K562 (cell line): ENCODE results near the gene CLIC3. TPM values are rescaled to one million over a fixed set of nuclear protein-coding genes. Genes with fewer than 3 reads are reported as not detected.
A peak's percentile ranks its signal among the peaks of the same experiment; 100 is the strongest.

ENCODE experiments used
- CBX2 ChIP-seq: fragments of 200-600 bp; sonication (generic); IDR thresholded peaks from one replicate; pipeline ENCODE4 v1.6.1; 2012; ENCODE audit warnings: mild to moderate bottlenecking, low read length, inconsistent platforms; ENCODE audit not compliant: insufficient read depth, poor library complexity, severe bottlenecking
- CBX5 ChIP-seq: IDR thresholded peaks from 2 replicates; pipeline ENCODE4 v1.6.1; 2014; ENCODE audit warnings: low read depth, borderline replicate concordance
- CCNT2 ChIP-seq: IDR thresholded peaks from 2 replicates; pipeline ENCODE4 v1.6.1; 2011; ENCODE audit warnings: borderline replicate concordance, low read depth, mild to moderate bottlenecking, moderate library complexity, mixed read lengths, low read length; ENCODE audit not compliant: insufficient read length; ENCODE audit errors: extremely low read depth
- DPF2 ChIP-seq: fragments of 450-650 bp; IDR thresholded peaks from 2 replicates; pipeline ENCODE4 v1.6.1; 2016
- FOXJ3 ChIP-seq: sonication (generic); formaldehyde crosslinking; IDR thresholded peaks from 2 replicates; pipeline ENCODE4 v1.4.0; 2020; ENCODE audit warnings: mild to moderate bottlenecking, missing genetic modification reagents
- GATA2 ChIP-seq: sonication (generic); formaldehyde crosslinking; IDR thresholded peaks from 2 replicates; pipeline ENCODE4 v1.4.0; 2020; ENCODE audit warnings: mild to moderate bottlenecking, missing genetic modification reagents
- KAT7 ChIP-seq: sonication (generic); formaldehyde crosslinking; IDR thresholded peaks from 2 replicates; pipeline ENCODE4 v1.8.0; 2022; ENCODE audit warnings: missing genetic modification reagents, mild to moderate bottlenecking, borderline replicate concordance
- MIER1 ChIP-seq: fragments of 450-650 bp; IDR thresholded peaks from 2 replicates; pipeline ENCODE4 v1.6.1; 2016; ENCODE audit warnings: antibody characterized with exemption, mild to moderate bottlenecking, low read depth
- NFIC ChIP-seq: fragments of 450-650 bp; IDR thresholded peaks from 2 replicates; pipeline ENCODE4 v1.6.1; 2017; ENCODE audit warnings: mild to moderate bottlenecking, inconsistent platforms
- RFX7 ChIP-seq: fragments of 250-450 bp; sonication (Bioruptor Pico); IDR thresholded peaks from 2 replicates; pipeline ENCODE4 v1.5.1; 2021; ENCODE audit warnings: mild to moderate bottlenecking
- TCFL5 ChIP-seq: fragments of 250-450 bp; sonication (Bioruptor Pico); conservative IDR thresholded peaks from 2 replicates; pipeline ENCODE4 v1.6.1; 2021; ENCODE audit warnings: mild to moderate bottlenecking, moderate library complexity, matching md5 sums
- TRIM24 ChIP-seq, 2 experiments: fragments of 450-650 bp; IDR thresholded peaks; 2 replicates each; pipeline ENCODE4 v1.6.1; 2016
- XRCC3 ChIP-seq: fragments of 450-650 bp; IDR thresholded peaks from 2 replicates; pipeline ENCODE4 v1.6.1; 2017; ENCODE audit warnings: mild to moderate bottlenecking, moderate library complexity
- ZFX ChIP-seq: sonication (generic); formaldehyde crosslinking; IDR thresholded peaks from 2 replicates; pipeline ENCODE4 v1.8.0; 2022; ENCODE audit warnings: mild to moderate bottlenecking, missing genetic modification reagents, moderate library complexity
- ZNF197 ChIP-seq: fragments of 200-800 bp; sonication (Bioruptor generic); IDR thresholded peaks from 2 replicates; pipeline ENCODE4 v1.6.1; 2016; ENCODE audit warnings: low read depth, missing genetic modification characterization, missing compliant biosample characterization
- polyA plus RNA-seq, 8 experiments: library from polyadenylated mRNA; depleted of rRNA in 4 of 8; stranded (reverse) in 5 of 8; unstranded in 3 of 8; fragments of >200 nt; fragmentation: Nextera tagmentation in 2 of 8; fragmentation: Illumina TruSeq in 1 of 8; extraction: Ambion mirVana in 2 of 8; extraction: Trizol in 1 of 8; gene quantifications; 2 replicates each; pipeline versions ENCODE4 v1.2.1 to v1.2.3, GENCODE V29; 2011 to 2014; ENCODE audit warnings: inconsistent platforms in 1 of 8, missing spikeins in 1 of 8
- total RNA-seq, 7 experiments: library from RNA; depleted of rRNA in 6 of 7; stranded (reverse); fragments of >200 nt in 6 of 7; fragmentation: Illumina TruSeq in 2 of 7; extraction: Trizol in 2 of 7; gene quantifications; 2 replicates each; pipeline versions ENCODE4 v1.2.1 to v1.2.3, GENCODE V29; 2011 to 2021; ENCODE audit warnings: low replicate concordance in 1 of 7
- TF ChIP-seq, protein P1 (sequence below): fragments of 450-650 bp; IDR thresholded peaks from 2 replicates; pipeline ENCODE4 v1.6.1; 2016; ENCODE audit warnings: mild to moderate bottlenecking, moderate library complexity
- TF ChIP-seq, protein P2 (sequence below): fragments of 450-650 bp; IDR thresholded peaks from 2 replicates; pipeline ENCODE4 v1.6.1; 2017; ENCODE audit warnings: mild to moderate bottlenecking, moderate library complexity

The CLIC3 gene
- total and polyA plus RNA-seq, 9 of the 15 experiments (the other 6 are each of a cell fraction or from before 2014, with no cell fraction given) = 0.27 to 0.29 TPM; not detected in 7

GRCh38 chr9:136991993-136992818, 4.2 kb downstream of the CLIC3 start, which contains the start of gene PAXX (continued):
- TF ChIP-seq CBX2 = no peak
- TF ChIP-seq RFX7 (CRISPR knock-in tag) = no peak
- no peak for TF ChIP-seq GATA2 (CRISPR knock-in tag)
- peak; percentile 84 for TF ChIP-seq ZFX (CRISPR knock-in tag)
- TF ChIP-seq TCFL5 (CRISPR knock-in tag) = no peak
- TF ChIP-seq FOXJ3 (CRISPR knock-in tag) = no peak
- no peak for TF ChIP-seq NFIC
- TF ChIP-seq, protein P1, sequence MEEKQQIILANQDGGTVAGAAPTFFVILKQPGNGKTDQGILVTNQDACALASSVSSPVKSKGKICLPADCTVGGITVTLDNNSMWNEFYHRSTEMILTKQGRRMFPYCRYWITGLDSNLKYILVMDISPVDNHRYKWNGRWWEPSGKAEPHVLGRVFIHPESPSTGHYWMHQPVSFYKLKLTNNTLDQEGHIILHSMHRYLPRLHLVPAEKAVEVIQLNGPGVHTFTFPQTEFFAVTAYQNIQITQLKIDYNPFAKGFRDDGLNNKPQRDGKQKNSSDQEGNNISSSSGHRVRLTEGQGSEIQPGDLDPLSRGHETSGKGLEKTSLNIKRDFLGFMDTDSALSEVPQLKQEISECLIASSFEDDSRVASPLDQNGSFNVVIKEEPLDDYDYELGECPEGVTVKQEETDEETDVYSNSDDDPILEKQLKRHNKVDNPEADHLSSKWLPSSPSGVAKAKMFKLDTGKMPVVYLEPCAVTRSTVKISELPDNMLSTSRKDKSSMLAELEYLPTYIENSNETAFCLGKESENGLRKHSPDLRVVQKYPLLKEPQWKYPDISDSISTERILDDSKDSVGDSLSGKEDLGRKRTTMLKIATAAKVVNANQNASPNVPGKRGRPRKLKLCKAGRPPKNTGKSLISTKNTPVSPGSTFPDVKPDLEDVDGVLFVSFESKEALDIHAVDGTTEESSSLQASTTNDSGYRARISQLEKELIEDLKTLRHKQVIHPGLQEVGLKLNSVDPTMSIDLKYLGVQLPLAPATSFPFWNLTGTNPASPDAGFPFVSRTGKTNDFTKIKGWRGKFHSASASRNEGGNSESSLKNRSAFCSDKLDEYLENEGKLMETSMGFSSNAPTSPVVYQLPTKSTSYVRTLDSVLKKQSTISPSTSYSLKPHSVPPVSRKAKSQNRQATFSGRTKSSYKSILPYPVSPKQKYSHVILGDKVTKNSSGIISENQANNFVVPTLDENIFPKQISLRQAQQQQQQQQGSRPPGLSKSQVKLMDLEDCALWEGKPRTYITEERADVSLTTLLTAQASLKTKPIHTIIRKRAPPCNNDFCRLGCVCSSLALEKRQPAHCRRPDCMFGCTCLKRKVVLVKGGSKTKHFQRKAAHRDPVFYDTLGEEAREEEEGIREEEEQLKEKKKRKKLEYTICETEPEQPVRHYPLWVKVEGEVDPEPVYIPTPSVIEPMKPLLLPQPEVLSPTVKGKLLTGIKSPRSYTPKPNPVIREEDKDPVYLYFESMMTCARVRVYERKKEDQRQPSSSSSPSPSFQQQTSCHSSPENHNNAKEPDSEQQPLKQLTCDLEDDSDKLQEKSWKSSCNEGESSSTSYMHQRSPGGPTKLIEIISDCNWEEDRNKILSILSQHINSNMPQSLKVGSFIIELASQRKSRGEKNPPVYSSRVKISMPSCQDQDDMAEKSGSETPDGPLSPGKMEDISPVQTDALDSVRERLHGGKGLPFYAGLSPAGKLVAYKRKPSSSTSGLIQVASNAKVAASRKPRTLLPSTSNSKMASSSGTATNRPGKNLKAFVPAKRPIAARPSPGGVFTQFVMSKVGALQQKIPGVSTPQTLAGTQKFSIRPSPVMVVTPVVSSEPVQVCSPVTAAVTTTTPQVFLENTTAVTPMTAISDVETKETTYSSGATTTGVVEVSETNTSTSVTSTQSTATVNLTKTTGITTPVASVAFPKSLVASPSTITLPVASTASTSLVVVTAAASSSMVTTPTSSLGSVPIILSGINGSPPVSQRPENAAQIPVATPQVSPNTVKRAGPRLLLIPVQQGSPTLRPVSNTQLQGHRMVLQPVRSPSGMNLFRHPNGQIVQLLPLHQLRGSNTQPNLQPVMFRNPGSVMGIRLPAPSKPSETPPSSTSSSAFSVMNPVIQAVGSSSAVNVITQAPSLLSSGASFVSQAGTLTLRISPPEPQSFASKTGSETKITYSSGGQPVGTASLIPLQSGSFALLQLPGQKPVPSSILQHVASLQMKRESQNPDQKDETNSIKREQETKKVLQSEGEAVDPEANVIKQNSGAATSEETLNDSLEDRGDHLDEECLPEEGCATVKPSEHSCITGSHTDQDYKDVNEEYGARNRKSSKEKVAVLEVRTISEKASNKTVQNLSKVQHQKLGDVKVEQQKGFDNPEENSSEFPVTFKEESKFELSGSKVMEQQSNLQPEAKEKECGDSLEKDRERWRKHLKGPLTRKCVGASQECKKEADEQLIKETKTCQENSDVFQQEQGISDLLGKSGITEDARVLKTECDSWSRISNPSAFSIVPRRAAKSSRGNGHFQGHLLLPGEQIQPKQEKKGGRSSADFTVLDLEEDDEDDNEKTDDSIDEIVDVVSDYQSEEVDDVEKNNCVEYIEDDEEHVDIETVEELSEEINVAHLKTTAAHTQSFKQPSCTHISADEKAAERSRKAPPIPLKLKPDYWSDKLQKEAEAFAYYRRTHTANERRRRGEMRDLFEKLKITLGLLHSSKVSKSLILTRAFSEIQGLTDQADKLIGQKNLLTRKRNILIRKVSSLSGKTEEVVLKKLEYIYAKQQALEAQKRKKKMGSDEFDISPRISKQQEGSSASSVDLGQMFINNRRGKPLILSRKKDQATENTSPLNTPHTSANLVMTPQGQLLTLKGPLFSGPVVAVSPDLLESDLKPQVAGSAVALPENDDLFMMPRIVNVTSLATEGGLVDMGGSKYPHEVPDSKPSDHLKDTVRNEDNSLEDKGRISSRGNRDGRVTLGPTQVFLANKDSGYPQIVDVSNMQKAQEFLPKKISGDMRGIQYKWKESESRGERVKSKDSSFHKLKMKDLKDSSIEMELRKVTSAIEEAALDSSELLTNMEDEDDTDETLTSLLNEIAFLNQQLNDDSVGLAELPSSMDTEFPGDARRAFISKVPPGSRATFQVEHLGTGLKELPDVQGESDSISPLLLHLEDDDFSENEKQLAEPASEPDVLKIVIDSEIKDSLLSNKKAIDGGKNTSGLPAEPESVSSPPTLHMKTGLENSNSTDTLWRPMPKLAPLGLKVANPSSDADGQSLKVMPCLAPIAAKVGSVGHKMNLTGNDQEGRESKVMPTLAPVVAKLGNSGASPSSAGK = peak; percentile 97
- TF ChIP-seq CBX5 = no peak
- TF ChIP-seq, protein P2, sequence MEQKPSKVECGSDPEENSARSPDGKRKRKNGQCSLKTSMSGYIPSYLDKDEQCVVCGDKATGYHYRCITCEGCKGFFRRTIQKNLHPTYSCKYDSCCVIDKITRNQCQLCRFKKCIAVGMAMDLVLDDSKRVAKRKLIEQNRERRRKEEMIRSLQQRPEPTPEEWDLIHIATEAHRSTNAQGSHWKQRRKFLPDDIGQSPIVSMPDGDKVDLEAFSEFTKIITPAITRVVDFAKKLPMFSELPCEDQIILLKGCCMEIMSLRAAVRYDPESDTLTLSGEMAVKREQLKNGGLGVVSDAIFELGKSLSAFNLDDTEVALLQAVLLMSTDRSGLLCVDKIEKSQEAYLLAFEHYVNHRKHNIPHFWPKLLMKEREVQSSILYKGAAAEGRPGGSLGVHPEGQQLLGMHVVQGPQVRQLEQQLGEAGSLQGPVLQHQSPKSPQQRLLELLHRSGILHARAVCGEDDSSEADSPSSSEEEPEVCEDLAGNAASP = no peak
- peak; percentile 41 for TF ChIP-seq CCNT2
- TF ChIP-seq KAT7 (CRISPR knock-in tag) = no peak
- no peak for TF ChIP-seq TRIM24 (IDR thresholded peaks at IDR 0.05)
- no peak for TF ChIP-seq DPF2
- TF ChIP-seq MIER1 = no peak
- no peak for TF ChIP-seq ZNF197 (CRISPR knock-in tag)
- TF ChIP-seq XRCC3 = no peak
